Measurements from ENCODE around the gene SFXN3.
"Not testable (repeated sequence)": the region's sequence is repeated elsewhere in the genome, so short reads cannot be mapped to it uniquely, and the experiment has no call there.

Gene SFXN3

DNA sequence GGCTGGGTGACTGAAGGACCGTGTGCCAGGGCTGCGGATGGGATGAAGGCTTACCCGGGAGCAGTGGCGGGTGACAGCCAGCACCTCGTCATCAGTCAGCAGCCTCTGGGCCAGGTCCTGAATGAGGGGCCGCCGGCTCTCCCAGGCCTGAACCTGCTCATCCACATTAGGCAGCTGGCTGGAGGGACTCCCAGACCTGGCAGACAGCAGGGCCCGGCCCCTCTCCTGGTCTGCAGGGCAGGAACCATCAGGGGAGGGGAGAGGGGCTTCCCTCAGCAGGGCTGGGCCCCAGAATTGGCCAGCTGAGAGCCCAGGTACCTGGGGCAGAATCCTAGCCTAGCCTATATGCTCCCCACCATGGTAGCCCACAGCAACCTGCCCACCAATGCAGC lies 15.5 kb upstream of the SFXN3 start:
- no peak for DNase-seq (ENCODE audit: low read depth in 1 of 2, low spot score in 1 of 2)

DNA sequence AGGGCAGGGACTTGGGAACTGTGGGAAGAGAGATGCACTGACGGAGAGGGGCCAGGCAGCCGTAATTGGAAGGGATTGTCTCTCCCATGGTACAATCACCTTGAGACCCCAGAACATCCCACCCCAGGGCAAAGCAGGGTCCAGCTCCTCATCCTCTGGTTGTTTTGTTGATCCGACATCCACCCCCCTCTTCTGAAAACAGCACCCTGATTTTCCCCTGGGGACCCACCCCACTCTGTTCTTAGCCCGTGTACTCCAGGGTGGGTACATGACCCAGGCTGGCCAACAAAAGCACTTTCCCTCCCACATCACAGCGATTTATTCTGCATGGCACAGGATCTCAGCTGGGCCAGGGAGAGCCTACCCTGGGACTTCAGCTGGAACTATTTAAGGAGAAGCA lies 14.2 kb upstream of the SFXN3 start:
- DNase-seq (ENCODE audit: low read depth in 1 of 2, low spot score in 1 of 2): no peak

DNA sequence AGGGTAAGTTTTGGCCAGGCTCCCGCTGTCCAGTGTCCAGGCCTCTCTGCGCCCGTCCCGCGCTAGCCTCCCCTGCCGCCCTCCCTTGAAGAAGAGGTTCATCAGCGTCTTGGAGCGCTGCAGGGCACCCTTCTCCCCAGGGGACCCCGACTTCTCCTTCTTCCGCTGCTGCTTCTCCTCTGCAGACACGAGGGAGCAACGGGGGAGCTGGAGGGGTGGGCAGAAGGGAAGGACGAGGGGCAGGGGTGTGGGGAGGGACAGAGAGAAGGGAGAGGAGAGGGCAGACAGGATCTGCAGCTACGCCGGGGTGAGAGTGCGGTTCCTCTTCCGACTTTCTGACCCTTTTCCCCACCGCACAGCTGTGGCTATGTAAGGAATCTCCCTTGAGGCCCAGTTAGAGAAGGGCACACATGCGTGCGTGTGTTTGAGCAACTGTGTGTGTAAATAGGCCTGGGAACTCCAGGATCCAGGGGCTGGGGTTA lies 12.9 kb upstream of the SFXN3 start:
- DNase-seq (ENCODE audit: low read depth in 1 of 2, low spot score in 1 of 2): no peak

DNA sequence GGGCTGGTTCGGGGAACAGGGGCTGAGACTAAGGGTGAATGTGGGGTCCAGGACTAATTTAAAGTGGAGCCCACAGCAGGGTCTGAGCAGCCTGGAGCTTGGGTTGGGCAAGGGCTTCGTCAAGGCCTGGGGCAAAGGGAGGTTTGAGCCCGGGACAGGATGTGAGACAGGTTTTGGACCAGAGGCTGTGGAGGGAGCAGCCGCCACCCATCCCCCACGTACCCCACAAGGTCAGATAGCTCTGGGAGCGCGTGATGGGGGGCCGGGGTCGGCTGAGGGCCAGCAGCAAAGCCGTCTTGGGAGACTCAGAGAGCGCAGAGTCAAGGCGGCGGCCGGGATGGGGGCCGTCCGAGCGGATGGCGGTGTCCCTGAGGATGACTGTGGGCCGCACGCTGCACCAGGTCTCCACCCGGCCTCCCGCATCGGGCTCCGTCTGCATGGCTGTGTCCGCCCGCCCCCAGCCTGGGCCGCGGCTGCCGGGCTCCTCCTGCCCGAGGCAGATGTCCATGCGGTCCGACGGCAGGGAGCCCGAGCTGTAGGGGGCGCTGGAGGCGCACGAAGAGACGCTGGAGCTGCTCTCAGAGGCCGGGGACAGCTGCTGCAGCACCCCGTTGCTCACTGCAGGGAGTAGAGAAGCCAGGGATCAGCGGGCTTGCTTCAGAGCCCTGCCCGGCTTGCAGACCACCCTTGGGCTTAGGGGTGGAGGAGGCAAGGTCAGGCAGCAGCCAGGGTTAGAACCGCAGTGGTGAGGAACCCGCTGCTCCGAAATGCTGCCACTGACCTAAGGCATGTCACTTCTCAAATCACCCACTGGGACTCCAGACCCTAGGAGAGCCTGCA lies 12.2 kb upstream of the SFXN3 start:
- DNase-seq (ENCODE audit: low read depth in 1 of 2, low spot score in 1 of 2): peak; percentile 49 to 53

DNA sequence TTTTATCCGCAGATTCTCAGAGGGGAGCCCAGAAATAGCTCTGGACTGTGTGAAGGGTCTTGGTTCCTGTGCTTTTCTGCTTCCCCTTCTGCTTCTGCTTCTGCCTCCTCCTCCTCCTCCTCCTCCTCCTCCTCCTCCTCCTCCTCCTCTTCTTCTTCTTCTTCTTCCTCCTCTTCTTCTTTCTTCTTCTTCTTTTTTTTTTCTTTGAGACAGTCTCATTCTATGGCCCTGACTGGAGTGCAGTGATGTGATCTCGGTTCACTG lies 11.7 kb upstream of the SFXN3 start:
- no peak for DNase-seq (ENCODE audit: low read depth in 1 of 2, low spot score in 1 of 2)

DNA sequence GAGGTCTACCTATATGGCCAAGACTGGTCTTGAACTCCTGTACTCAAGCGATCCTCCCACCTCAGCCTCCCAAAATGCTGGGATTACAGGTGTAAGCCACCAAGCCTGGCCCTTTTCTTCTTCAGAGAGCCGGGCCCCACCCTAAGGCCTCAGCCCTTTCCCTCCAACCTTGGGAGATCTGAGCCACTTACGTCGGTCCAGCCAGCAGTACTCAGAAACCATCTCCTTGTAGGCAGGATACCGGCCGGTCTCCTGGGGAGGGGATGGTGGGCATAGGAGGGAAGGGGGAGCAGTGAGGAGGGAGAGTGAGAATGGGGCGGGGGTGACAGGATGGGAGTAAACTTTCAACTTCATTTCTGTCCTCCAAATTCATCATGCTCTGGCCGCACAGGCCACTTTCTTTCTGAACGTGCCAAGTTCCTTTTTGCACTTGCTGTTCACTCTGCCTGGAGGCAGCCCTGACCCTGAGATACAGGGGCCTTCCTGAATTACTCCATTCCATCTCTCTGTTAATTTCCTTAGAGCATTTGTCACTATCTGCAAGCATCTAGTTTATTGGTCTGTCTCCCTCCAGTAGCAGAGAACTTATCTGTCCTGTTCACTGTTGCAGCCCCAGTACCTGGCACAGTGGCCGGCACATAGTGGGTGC lies 10.5 kb upstream of the SFXN3 start:
- no peak for DNase-seq (ENCODE audit: low read depth in 1 of 2, low spot score in 1 of 2)

DNA sequence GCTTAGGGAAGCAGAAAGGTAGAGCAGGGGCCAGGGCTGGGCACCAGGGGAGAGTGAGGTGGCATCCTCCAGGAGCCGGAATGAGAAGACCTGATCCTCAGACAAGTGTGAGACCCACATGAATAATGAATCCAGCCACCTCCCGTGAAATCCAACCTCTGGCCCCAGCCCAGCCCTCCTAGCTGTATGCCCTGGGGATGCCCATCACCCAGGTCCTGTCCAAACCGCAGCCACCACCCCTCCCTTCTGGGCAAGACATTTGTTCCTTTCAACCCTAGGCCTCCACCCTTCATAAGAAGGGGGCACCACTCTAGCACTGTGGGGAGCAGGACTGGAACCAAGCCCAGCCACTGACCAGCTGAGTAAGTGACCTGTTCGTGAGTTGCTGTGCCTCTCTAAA lies 9.8 kb upstream of the SFXN3 start:
- no peak for DNase-seq (ENCODE audit: low read depth in 1 of 2, low spot score in 1 of 2)

DNA sequence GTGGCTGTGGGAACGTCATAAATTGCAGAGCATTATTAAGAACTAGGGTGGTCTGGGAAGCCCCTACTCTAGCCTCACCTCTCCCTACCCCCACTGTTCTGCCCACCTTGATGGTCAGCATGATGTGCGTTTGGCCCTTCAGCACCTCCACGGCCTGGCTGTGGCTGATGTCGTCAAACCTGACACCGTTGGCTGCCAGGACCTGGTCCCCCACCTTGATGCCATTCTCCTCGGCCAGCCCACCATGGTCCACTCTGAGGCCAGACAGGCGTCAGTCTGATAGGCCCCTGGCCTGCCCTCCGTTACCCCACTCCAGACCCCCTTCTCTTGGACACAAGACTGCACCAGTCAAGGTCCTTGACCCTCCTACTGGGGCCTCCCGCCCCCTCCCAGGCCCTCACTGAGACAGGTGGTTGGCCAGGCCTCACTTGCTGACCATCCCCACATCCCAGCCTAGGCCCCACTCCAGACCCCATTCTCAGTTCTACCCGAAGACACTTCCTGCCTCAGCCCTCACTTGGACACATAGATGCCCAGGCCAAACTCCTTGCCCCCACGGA lies 9.3 kb upstream of the SFXN3 start:
- DNase-seq (ENCODE audit: low read depth in 1 of 2, low spot score in 1 of 2): no peak

DNA sequence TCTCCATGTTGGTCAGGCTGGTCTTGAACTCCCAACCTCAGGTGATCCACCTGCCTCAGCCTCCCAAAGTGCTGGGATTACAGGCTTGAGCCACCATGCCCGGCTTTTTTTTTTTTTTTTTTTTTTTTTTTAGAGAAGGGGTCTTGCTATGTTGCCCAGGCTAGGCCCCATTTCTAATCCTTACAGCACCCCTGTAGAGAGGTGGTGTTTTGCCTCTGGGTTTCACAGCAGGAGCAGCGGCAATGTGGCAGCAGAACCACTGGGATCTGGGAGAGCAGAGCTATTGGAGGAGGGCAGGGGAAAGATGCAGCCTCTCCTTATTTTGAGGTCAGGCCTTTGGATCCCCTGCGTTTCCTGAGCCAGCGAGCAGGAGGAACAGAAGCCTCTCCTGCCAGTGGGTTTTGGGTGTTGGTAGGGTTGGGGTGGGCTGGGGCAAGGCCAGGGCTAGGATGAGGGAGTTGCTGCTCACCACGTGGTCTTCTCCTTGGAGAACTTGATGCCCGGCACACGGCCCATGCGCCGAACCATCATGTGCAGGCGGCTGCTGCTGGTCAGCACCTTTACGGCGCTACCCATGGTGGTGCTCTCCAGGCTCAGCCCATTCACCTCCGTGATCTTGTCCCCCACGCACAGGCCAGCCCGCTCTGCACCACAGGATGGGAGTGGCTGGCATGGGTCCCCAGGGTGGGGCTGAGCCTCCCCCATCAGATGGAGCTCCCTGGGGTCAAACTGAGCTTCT lies 7.9 kb upstream of the SFXN3 start:
- DNase-seq (ENCODE audit: low read depth in 1 of 2, low spot score in 1 of 2): no peak

DNA sequence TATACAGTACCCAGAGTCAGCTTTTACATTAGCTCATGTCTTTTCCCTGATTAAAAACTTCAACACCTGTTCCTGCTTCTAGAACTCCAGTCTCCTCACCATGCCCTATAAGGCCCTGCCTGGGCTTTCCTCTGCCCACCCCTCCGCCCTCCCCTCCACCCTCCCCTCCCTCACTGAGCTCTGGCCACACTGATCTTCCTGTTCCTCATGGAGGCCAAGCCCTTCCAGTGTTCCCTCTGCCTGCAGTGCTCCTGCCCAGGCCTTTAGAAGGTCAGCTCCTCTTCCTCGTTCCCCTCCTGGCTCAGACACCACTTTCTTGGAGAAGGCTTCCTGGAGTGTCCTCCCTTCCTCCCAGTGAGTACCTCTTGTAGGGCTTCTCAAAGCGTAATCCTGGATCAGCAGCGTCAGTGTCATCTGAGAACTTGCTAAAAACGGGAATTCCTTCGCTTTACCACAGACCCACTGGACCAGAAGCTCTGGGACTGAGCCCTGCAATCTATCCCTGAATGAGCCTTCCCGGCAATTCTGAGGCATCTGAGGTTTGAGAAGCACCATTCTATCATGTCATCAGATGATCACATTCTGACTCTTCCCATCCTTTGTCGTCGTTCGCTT lies 3.8 kb upstream of the SFXN3 start:
- DNase-seq (ENCODE audit: low read depth in 1 of 2, low spot score in 1 of 2): no peak

DNA sequence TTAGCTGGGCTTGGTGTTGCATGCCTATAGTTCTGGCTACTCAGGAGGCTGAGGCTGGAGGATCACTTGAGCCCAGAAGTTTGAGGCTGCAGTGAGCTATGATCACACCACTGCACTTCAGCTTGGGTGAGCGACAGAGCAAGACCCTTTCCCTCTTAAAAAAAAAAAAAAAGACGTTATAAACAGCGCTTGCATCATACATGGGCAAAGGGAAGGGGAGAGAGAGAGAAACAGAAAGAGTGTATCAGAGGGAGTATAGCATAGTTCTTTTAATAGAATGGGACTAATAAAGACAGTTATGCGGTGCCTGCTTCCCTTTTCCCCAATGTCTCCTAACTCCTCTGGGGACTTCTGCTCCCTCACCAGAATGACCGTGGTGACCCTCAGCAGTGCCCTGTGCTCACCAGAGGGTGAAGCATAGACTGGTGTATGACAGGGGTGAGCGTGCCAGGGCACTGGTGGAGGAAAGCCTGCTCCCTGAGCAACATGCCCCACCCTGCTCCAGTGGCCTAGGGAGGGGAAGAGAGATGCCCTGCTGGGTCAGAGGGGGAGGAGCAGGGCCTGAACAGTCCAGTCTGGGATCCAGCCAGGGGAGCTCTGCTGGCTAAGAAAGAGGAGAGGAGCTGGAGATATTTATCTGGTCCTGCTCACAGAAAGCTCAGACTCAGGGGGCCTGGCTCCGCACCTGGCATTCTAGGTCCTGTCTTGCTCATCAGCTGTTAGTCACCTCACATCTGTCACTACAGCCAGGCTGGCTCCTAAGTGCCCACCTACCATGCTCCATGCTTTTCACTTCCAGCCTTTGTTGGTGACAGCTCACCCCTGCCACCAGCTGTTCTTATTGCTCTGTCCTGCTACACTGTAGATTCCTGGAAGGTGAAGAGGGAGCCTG lies 2.3 kb upstream of the SFXN3 start:
- no peak for DNase-seq (ENCODE audit: low read depth in 1 of 2, low spot score in 1 of 2)

DNA sequence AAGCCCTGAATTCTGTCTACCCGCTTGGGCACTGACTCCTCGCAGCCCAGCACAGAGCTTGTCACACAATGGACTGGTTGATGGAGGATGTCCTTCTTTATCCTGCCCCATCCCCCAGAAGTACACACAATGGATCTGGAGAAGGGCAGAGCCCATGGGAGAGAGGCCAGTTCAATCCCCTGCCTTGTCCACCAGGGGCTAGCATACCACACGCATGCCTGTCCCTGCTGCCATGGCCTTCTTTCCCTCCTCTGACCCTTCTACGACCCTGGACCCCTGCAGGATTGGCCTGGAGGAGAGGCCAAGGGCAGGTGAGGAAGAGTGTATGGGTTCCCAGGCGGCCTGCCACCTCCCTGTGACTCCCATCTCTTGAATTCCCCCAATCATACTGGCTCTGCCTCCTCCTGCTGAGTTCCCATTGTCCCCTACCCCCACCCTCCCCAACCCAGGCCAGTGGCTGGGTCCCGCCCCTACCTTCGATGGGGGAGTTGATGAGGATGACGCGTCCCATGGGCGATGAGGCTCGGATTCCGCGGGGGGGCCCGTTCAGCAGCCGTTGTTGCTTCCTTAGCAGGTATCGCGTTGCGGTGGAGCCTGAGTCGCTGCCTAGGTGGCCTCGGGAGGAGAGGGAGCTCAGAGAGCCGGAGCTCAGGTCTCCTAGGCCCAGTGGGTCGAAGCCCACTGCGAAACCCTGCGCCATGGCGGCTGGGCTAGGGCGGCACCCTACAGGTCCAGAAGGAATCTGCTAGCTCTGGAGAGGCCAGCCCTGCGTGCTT lies 1.3 kb upstream of the SFXN3 start:
- no peak for DNase-seq (ENCODE audit: low read depth in 1 of 2, low spot score in 1 of 2)

DNA sequence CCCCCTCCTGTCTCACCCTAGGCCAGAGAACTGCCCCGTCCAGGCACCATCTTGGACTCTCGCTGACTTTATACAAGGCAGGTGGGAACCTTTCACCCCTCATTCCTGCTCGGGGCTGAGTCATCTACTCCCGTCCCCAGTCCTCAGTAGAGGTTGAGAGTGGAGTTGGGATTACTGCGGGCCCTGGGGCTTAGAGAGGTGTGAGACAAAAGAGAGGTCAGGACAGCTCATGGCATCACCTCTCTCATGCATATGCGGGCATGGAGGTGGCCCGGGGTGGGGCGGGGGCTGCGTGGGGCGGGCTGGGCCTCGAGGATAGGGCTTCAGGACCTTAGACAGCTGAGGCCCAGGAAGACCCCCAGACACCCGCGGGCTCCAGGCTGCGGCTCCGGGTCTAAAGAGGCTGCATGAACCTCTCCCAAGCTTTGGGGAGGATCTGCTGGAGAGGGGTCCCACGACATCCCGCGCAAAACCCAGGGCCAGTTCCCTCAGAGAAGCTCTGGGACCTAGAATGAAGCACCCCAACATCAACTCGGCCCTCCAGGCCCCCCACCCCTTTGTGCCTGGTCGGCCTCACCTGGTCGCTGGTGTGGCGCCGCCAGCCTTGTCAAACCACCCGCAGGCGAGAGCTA lies 422 bp upstream of the SFXN3 start:
- no peak for DNase-seq (ENCODE audit: low read depth in 1 of 2, low spot score in 1 of 2)

DNA sequence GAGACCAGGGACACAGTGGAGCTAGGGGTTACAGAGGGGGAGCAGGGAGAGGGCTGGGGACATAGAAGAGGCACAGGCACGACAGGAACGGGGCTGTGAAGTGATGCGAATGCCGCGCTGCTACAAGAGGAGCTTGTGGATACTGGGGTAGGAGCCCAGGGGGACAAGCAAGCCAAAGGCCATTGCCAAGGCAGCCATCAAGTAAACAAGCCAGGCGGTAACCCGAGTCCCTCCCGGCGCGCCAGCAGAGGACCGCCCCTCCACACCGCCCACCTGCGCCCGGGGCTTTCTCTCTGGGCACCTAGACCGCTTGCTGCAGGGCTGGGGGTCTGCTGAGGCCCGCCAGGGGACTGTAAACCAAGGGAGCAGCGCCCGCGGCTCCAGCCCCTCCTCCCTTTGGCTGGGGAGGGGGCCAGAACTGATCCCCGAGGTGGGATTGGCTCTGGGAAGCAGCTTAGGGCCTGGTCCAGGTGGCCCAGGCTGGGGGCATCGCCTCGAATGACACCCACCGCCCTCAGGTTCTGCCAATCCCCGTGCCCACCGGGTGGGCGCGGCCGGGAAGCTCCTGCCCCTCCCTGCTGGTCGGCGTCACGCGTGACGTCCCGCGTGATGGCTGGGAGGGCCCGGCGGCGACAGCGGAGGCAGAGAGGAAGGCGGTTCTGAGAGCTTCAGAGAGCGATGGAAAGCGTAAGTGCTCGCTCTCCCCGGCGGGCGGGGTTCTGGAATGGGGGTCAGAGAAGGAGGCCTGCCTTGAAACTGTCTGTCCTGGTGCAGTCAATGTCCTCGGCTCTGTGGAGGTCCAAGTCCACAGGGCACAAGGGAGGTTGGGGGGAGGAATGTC lies 982 bp downstream of the SFXN3 start:
- DNase-seq (ENCODE audit: low read depth in 1 of 2, low spot score in 1 of 2): peak; percentile 52 to 69

DNA sequence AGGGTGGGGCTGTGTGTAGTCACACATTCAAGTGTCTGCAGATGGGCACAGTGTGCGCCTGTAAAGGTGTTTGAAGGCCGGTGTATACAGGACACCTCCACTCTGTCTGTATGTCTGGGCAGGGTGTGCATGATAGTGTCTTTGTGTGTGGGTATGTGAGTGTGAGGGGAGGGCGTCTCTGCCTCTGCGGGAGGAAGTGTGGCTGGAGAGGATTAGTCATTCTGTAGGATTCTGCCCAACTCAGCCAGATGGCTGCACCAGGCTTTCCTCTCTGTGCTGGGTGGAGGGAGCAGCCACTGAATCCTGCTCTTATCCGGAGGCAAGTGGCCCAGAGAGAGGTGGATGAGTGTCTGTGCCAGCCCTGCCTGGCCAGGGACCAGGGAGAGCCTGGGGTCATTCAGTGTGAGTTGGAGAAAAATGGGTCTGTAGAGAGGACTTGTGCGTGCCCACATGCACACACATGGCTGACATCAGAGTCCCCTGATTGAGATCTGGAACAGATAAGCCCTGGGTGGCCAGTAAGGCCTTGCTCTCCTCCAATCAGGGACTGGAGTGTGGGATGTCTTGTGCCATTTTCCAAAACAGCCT lies 1.7 kb downstream of the SFXN3 start:
- DNase-seq (ENCODE audit: low read depth in 1 of 2, low spot score in 1 of 2): peak; percentile 16 to 30

DNA sequence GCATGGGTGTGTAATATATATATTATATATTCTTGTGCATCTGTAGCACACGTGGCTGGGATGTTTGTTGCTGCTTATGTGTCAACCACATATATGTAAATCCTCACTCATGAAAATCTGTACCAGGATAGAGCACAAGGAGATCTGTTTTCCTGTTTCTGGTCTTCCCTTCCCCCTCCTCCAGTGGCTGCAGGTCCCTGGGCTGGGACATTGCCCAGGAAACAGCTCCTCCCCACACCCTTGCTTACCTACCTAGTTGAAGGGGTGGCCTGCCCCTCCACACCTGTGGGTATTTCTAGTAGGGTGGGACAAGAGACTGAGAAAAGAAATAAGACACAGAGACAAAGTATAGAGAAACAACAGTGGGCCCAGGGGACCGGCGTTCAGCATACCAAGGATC lies 2.2 kb downstream of the SFXN3 start:
- no peak for DNase-seq (ENCODE audit: low read depth in 1 of 2, low spot score in 1 of 2)

DNA sequence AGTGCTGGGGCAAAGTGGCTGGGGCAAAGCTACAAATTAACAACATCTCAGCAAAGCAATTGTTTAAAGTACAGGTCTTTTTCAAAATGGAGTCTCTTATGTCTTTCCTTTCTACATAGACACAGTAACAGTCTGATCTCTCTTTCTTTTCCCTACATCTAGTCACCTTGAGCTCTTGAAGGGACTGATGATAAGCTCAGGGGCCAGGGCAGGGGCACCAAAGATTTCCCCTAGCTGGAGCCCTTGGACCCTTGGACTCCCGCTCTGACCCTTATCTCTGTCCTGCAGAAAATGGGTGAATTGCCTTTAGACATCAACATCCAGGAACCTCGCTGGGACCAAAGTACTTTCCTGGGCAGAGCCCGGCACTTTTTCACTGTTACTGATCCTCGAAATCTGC lies 3.4 kb downstream of the SFXN3 start:
- not testable (repeated sequence) for DNase-seq (ENCODE audit: low read depth in 1 of 2, low spot score in 1 of 2)

DNA sequence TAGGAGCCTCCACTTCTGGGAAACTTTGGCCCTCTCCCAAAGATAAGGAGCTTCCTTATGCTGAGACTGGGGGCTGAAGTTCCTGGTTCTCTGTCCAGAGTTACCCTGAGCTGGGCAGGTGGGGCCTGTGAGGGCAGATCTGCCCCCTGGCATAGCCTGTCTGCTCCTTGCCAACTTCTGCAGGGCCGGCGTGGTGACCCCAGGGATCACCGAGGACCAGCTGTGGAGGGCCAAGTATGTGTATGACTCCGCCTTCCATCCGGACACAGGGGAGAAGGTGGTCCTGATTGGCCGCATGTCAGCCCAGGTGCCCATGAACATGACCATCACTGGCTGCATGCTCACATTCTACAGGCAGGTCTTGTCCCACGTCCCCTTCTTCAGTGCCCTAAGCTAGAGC lies 4.3 kb downstream of the SFXN3 start:
- DNase-seq (ENCODE audit: low read depth in 1 of 2, low spot score in 1 of 2): no peak

Measured in activated T-helper 1 cell treated with anti-CD3 and anti-CD28 coated beads, Interleukin-2, amount 50 U/mL, for 16 hours (primary cell).